Muscle layer of colon (tissue), 2 donors: Measurements from ENCODE around the gene MORC4.

Experiments
- H3K27ac ChIP-seq: one replicate; pipeline ENCODE4 v1.7.0; 2013; ENCODE audit warnings: low read depth, mild to moderate bottlenecking, low read length, moderate library complexity
- H3K27me3 ChIP-seq, 2 donors: one replicate each; pipeline ENCODE4 v1.7.0; 2013; ENCODE audit warnings: low read length in 2 of 2, mild to moderate bottlenecking in 2 of 2; ENCODE audit not compliant: insufficient read depth in 2 of 2, control insufficient read depth in 1 of 2
- H3K36me3 ChIP-seq: one replicate; pipeline ENCODE4 v1.7.0; 2013; ENCODE audit warnings: mild to moderate bottlenecking, low read length; ENCODE audit not compliant: insufficient read depth
- H3K4me1 ChIP-seq: one replicate; pipeline ENCODE4 v1.7.0; 2013; ENCODE audit warnings: mild to moderate bottlenecking, low read length; ENCODE audit not compliant: insufficient read depth
- H3K4me3 ChIP-seq, 2 donors: one replicate each; pipeline ENCODE4 v1.7.0; 2013; ENCODE audit warnings: low read length in 2 of 2, low read depth in 1 of 2, mild to moderate bottlenecking in 1 of 2, moderate library complexity in 1 of 2
- H3K9ac ChIP-seq: one replicate; pipeline ENCODE4 v1.7.0; 2013; ENCODE audit warnings: low read length
- H3K9me3 ChIP-seq: one replicate; pipeline ENCODE4 v1.7.0; 2013; ENCODE audit warnings: mild to moderate bottlenecking, low read length
- donor health status: abdominal sarcoma.
- donor health status: Adenocarcinoma of cecum.

Gene MORC4

DNA sequence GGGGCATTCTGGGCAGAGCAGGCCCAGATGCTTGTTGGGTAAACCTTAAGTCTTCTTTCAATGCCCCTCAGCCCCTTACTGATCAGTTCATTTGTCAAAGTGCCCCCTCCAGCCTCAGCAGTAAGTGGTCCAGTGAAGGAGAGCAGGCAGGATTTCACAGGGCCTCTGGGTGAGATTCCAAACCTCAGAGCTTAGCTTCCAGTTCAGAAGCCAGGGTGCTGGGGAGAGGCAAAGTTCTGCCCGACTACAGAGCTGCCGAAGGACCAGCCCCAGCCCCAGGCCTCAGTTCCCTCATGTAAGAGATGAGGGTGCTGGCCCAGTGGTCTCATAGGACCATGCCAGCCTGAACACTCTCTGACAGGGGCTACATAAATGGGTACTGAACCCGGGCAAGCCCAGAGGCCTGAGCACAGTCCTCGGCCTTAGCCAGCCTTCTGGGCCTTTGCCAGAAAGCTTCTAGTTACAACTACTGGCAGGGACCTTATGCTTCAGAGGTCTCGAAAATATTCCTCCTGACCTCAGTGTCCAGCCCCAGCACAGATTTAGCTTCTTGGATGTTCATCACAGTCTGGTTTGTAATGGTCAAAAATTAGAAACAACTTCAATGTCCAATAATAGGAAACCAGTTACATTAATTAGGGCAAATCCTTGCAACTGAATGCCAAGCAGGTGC lies 96.0 kb downstream of the MORC4 start:
- H3K27ac ChIP-seq, result no peak overlapping the region
- H3K4me3 ChIP-seq, result no peak overlapping the region
- H3K27me3 ChIP-seq, result no peaks in the 10 kb centered on the region
- H3K9me3 ChIP-seq, result no peaks in the 10 kb centered on the region
- no peak overlapping the region for H3K9ac ChIP-seq
- peaks cover 11% of the 10 kb centered on the region for H3K4me1 ChIP-seq
- no peaks in the 10 kb centered on the region for H3K36me3 ChIP-seq

DNA sequence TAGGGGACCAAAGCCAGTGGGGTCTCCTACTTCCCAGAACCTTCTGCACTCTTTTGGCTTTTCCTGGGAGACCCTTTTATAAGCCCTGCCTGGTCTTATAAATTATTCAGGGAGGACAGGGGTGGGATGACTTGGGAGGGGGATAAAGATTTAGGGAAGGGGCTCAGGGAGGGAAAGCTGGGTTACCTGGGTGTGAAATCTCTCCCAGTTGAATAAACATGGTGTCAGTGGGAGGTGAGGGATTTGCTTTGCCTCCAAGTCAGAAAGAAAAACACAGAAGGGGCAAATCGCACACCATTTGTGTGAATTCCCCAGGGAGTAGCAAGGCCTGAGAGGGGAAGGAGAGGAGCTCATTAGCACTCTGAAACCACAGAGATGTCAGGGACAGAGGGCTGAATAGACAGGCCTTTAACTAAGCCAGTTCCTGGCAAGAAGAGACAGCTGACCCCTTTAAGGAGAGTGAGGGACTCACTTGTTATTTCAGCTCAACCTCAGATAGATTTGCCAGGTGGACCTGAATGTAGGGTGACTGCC lies 96.7 kb downstream of the MORC4 start, which contains the start of gene RIPPLY1:
Gene RIPPLY1, minus strand, starts transcription at position 51 of the 534 bp plus-strand sequence. CDS start 54 bp downstream, outside the sequence.
- Histone ChIP-seq H3K9me3 (no peaks in the 10 kb centered on the region), H3K4me1 (peaks cover 11% of the 10 kb centered on the region), H3K36me3 (no peaks in the 10 kb centered on the region), H3K4me3 (no peak within 1 kb of the TSS), H3K27me3 (no peaks in the 10 kb centered on the region), H3K9ac (no peak within 1 kb of the TSS), H3K27ac (no peak within 1 kb of the TSS)

DNA sequence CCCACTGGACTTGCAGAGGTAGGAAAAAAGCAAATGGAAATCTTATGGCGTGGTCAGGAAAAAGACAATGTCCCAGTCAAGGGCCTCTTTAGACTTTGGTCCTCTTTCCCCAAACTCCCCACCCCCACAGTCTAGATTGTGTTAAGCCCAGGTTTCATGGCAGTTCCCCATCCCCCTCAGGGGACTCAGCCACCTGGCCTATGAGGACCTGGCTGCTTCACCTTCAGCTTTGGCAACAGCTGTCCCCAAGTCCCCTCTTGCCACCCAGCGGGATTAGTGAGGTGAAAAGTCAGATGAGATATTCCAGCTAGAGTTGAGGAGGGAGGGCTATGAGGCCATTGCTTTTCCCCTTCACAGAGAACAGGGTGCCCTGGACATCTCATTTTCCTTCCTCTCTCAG lies 97.3 kb downstream of the MORC4 start:
- no peaks in the 10 kb centered on the region for H3K27me3 ChIP-seq
- no peak overlapping the region for H3K4me3 ChIP-seq
- peaks cover 11% of the 10 kb centered on the region for H3K4me1 ChIP-seq
- no peak overlapping the region for H3K9ac ChIP-seq
- H3K9me3 ChIP-seq, result no peaks in the 10 kb centered on the region
- no peaks in the 10 kb centered on the region for H3K36me3 ChIP-seq
- no peak overlapping the region for H3K27ac ChIP-seq

DNA sequence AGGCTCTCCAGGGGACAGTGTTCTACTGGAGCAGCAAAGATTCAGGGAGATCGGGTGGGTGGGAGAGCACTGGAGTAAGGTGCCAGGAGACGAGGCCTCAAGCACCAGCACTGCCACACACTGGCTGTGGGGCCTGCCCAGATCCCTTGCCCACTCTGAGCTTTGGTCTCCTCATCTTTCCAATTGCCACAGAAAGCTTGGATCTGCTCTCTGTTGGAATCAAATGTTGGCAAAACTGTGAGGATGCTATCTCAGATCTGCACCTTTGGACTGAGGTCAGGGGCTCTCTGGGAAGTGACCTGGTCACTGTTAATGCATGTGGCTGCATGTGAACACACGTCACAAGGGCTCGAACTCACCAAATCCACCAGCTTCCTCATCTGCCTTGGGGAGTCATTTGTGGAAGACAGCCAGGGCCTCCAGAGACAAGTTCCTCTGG lies 98.2 kb downstream of the MORC4 start:
- Histone ChIP-seq H3K27ac (no peak overlapping the region), H3K36me3 (no peaks in the 10 kb centered on the region), H3K27me3 (peaks cover 6 to 8% of the 10 kb centered on the region in 2 donors), H3K4me3 (no peak overlapping the region), H3K4me1 (peaks cover 11% of the 10 kb centered on the region), H3K9ac (no peak overlapping the region), H3K9me3 (no peaks in the 10 kb centered on the region)

DNA sequence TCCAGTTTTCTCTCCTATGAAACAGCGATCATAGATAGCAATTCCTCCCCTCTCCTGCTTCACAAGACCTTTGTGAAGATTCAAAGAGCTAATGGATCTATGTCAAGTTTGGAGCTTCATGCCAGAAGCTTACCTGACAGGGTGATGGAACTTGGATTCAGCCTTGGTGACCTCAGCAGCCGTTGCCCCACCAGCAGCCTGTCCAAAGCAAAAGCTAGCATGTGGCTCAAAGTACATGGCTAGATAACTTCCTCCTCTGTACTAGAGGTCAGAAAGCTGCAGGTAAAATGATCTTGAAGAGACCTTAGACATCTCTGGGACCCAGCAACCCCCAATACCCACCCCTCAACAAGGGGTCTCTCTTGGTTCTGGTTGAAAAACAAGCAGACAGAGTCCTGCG lies 98.7 kb downstream of the MORC4 start:
- no peak overlapping the region for H3K27ac ChIP-seq
- no peaks in the 10 kb centered on the region for H3K9me3 ChIP-seq
- H3K9ac ChIP-seq, result no peak overlapping the region
- peaks cover 6 to 11% of the 10 kb centered on the region in 2 donors for H3K27me3 ChIP-seq
- no peak overlapping the region for H3K4me3 ChIP-seq
- H3K36me3 ChIP-seq, result no peaks in the 10 kb centered on the region
- peaks cover 11% of the 10 kb centered on the region for H3K4me1 ChIP-seq

DNA sequence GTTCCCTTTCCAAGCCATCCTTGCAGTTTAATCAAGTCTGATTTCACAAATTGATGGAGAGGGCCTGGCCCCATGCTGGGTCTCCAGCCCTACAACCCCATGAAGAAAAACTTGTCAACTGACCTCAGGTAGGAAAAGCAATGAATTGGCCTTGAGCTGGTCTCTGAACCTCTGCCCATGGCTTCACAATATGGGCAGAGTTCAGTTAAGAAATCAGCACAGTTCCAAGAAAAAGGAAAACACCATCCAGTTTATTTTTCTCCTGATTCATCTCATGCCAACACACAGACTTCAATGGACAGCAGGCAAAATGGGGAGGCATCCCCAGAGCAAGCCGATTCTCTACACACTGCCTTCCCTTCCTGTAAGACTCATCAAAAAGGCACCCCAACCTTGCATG lies 100.2 kb downstream of the MORC4 start:
- no peak overlapping the region for H3K9ac ChIP-seq
- H3K4me1 ChIP-seq, result no peaks in the 10 kb centered on the region
- H3K27me3 ChIP-seq, result peaks cover 6 to 11% of the 10 kb centered on the region in 2 donors
- no peak overlapping the region for H3K4me3 ChIP-seq
- H3K36me3 ChIP-seq, result no peaks in the 10 kb centered on the region
- H3K9me3 ChIP-seq, result no peaks in the 10 kb centered on the region
- H3K27ac ChIP-seq, result no peak overlapping the region

DNA sequence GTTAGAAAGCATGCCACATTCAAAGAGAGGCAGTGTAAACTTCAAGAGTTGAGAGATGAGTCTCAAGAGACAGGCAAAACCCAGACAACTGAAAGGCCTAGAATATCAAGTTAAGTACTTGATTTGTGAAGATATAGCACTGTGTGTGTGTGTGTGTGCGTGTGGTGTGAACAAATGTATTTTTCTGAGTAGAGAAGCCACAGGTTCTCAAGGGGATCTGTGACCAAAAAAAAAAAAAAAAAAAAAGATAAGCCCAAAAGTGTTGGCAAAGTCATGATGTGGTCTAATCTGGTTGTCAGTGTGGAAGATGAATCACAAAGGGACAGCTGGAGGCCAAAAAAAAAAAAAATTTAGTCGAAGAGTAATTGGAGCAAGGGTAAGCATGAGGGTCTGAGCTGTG lies 100.7 kb downstream of the MORC4 start:
- H3K4me1 ChIP-seq, result no peaks in the 10 kb centered on the region
- no peaks in the 10 kb centered on the region for H3K36me3 ChIP-seq
- no peak overlapping the region for H3K4me3 ChIP-seq
- no peaks in the 10 kb centered on the region for H3K9me3 ChIP-seq
- H3K27me3 ChIP-seq, result peaks cover 6 to 11% of the 10 kb centered on the region in 2 donors
- H3K27ac ChIP-seq, result no peak overlapping the region
- no peak overlapping the region for H3K9ac ChIP-seq

DNA sequence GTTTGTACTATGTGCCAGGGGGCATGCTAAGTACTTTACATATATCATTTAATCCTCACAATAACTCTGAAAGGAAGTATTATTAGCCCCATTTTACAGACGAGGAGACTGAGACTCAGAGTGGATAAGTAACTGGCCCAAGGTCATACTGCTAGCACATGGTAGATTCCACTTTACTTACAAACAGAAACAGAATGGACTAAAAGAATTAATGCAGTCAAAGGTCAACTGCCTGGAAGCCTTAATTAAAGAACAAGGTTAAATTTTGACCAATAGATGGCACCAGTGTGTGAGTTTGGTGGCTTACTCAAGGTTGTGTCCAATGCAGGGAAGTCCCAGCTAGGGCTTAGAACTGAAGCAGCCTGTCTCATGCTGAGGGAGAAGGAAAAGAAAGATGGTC lies 101.5 kb downstream of the MORC4 start:
- Histone ChIP-seq H3K4me1 (no peaks in the 10 kb centered on the region), H3K4me3 (no peak overlapping the region)

DNA sequence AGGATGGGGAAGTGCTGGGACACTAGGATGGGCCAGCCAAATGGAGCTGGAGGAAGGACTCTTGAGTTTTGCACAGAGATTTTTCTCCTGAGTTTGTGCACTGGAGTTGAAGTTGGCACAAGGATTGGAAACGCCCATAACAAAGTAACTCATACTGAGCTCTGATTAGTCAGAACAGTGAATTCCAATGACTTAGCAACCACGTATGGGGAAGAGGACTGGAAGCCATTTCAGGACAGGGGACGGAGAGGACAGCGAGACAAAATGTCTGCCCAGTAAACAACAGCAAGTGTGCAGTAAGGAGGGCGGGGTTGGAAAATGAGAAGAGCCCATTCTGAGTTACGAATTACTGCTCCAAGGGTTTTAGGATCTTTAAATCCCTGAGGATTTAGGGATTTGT lies 102.8 kb downstream of the MORC4 start:
- Histone ChIP-seq H3K36me3 (no peaks in the 10 kb centered on the region), H3K4me3 (no peak overlapping the region), H3K27me3 (peaks cover 11 to 22% of the 10 kb centered on the region in 2 donors), H3K9ac (no peak overlapping the region), H3K27ac (no peak overlapping the region), H3K9me3 (no peaks in the 10 kb centered on the region), H3K4me1 (no peaks in the 10 kb centered on the region)

More for the DNA sequence above, 101.5 kb downstream of the MORC4 start:
- Histone ChIP-seq H3K9me3 (no peaks in the 10 kb centered on the region), H3K36me3 (no peaks in the 10 kb centered on the region), H3K27me3 (peaks cover 11% of the 10 kb centered on the region in 2 donors), H3K27ac (no peak overlapping the region), H3K9ac (no peak overlapping the region)

DNA sequence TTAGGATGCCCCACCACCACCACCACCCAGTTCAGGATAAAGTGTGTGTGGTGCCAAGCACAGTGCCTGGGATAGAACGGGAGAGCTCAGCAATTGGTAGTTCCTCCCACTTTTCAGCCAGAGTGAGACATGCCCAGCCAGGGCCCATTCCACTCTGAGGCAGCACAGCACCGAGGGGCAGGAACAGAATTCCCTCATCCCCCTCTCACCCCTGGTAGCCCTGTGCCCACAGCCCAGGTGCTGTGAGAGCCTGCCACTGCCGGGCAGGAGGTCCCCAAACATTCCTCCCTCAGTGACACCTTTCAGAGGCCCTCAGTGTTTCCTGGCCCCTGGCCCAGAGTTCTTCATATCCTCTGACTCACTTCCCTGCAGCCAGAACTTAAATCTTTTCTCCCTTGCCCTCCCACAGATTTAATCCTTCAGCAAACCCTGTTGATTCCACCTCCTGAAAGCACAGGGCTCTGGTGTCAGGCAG lies 105.0 kb downstream of the MORC4 start:
- Histone ChIP-seq H3K4me3 (no peak overlapping the region), H3K9me3 (no peaks in the 10 kb centered on the region), H3K4me1 (no peaks in the 10 kb centered on the region), H3K9ac (no peak overlapping the region), H3K36me3 (no peaks in the 10 kb centered on the region), H3K27ac (no peak overlapping the region), H3K27me3 (peaks cover 11 to 27% of the 10 kb centered on the region in 2 donors)

DNA sequence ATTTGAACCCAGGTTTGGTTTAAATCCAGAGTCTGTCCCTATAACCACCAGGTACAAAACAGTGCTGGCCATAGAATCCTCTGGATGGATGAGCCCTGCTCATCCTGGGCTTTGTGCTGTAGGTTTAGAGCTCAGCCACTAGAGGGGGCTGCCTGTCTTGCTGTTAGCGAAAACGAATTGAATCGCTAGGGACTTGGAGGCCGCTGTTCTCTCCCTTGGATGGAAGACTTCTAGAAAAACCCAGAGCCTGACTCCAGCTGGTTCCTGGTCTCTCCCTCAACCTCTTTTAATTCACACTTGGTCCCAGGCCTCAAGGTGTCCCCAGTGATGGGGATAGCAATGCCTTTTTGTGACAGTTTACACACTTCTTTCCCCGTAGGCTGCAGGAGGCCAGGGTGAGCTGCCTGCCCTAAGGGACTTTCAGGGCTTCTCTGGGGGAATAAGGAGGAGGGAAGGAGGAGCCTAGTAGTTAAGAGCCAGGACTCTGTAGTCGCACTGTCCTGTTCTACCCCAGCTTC lies 105.6 kb downstream of the MORC4 start:
- H3K27ac ChIP-seq, result no peak overlapping the region
- no peak overlapping the region for H3K9ac ChIP-seq
- peaks cover 11 to 27% of the 10 kb centered on the region in 2 donors for H3K27me3 ChIP-seq
- no peaks in the 10 kb centered on the region for H3K36me3 ChIP-seq
- no peaks in the 10 kb centered on the region for H3K9me3 ChIP-seq
- no peak overlapping the region for H3K4me3 ChIP-seq
- no peaks in the 10 kb centered on the region for H3K4me1 ChIP-seq
